NK-92 (cell line): ENCODE measurements around the gene SCRG1.

Experiments
- DNase-seq: peaks from one replicate; lab custom pipeline; 2025; ENCODE audit not compliant: unreplicated experiment; lab: John Stamatoyannopoulos, UW

The SCRG1 gene

DNA sequence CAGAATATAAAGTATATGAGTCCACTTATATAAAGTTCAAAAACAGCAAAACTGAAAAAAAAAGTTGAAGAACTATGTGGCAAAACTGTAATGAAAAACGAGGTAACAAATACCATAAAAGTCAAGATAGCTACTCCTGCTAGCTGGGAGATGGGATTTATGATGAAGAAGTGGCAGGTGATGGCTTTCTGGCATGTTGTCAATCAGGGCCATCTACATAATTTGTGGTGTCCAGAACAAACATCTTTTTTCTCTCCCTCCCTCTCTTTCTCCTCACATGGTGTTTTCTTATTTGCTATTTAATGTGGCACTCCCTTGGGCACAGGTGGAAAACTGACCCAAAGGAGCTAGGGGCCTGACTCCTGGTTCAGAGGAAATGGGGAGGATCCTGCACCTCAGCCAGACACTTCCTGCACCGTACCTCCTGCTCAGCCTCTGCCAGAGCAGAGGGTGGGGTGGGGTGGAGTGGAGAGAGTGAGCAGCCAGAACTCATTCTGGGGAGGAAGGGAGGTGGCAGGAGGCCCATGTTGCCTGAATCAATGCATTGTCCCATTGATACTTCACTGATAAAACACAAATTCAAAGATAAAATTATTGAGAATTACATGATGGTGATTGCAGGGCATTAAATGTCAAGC lies 33.4 kb downstream of the SCRG1 start:
- no peak for DNase-seq

DNA sequence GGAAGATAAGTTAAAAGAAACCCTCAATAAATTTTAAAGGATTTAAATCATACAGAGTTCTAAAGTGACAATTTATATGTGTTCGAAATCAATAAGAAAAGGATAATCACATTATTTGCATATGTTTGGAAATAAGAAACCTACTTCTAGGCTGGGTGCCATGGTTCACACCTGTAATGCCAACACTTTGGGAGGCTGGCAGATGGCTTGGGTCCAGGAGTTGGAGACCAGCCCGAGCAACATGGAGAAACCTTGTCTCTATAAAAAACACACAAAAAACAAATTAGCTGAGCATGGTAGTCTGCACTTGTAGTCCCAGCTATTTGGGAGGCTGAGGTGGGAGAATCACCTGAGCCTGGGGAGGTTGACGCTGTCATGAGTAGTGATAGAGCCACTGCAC lies 36.2 kb downstream of the SCRG1 start:
- DNase-seq = no peak

DNA sequence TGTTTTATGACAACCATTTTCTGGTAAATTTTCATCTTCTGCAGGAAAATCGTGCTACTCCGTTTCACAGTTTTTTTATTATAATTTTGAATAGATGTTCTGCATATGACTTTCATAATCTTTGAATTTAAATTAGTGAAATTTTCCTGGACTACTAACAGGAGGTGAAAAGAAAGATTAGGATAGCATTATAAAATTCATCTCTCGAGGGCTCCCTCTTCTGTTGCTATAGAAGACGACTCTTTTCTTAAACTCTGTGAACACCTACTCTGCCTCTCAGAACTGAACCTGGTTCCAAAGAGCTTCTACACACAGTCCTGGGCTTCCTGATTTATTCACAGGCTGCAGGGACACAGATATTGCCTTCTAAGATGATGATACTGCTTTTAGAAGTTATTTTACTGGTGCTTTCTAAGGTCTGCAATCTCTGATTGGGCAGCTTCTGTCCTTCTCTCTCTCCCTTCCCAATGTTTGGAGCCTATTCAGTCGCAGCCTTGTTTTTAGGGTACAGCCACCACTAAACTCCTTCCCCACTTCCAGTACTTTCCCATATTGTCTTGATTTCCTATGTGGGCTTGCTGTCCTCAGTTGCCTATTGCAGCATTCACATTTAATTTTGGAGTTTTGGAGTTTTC lies 38.2 kb downstream of the SCRG1 start:
- no peak for DNase-seq

DNA sequence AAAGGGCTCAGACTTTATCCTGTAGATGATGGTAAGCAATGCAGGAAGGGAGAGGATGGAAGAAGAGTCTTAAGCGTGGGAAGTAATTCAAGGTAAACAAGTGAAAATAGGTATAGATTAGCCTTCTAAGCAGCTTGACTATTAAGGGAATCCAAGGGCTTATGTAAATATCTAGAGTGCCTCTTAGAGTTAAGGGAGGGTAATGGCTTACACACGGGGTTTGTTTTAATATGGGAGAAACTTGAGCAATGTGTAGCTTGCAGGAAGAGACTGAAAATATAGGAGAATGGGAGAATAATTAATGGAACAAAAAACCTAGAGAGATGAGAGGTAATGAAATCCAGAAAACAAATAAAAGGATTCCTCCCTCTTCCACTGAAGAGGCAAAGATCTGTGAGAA lies 41.0 kb downstream of the SCRG1 start:
- no peak for DNase-seq

DNA sequence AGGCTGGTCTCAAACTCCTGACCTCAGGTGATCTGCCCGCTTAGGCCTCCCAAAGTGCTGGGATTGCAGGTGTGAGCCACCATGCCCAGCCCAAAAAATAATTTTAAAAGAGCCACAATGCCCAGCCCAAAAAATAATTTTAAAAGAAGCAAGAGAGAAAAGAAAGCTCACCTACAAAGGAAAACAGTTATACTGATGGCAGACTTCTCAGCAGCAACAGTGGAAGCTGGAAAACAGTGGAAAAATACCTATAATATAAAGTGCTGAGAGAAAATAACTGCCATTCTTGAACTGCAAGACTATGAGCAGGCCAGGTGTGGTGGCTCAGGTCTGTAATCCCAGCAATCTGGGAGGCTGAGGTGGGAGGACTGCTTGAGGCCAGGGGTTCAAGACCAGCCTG lies 51.4 kb downstream of the SCRG1 start:
- DNase-seq = no peak

DNA sequence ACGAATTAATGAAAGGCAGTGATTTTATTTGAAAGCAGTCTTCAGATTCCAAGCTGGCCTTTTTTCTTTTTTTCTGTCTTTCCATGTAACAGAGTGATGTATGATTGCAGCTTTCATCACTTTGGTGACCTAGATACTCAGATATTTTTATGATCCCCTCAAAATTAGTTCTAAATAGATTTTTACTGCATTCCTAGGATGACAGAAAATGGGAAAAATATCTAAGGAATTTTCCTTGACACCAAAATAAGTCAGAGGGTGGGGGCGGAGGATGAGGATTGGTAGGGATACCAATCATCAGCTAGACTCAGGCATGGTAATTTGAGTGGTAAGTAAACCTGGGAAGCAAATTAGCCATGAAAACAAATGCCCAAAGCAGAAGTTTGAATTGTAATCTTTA lies 52.8 kb downstream of the SCRG1 start:
- DNase-seq = no peak

DNA sequence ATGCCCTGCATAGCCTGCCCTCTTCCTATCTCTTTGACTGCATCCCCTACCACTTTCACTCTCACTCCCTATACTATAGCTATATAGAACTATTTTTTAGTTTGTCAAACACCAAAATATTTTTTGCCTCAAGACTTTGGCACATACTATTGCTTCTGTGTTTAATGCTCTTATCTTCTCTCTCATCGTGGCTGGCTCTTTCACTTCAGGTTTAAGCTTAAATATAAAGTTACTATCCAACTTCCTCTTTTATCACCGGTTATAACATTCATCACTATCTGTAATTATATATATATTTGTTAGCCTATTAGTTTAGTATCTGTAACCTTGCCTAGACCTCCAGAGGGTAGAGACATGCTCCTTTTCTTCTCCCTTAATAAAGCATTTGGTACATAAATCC lies 53.3 kb downstream of the SCRG1 start:
- DNase-seq = no peak

DNA sequence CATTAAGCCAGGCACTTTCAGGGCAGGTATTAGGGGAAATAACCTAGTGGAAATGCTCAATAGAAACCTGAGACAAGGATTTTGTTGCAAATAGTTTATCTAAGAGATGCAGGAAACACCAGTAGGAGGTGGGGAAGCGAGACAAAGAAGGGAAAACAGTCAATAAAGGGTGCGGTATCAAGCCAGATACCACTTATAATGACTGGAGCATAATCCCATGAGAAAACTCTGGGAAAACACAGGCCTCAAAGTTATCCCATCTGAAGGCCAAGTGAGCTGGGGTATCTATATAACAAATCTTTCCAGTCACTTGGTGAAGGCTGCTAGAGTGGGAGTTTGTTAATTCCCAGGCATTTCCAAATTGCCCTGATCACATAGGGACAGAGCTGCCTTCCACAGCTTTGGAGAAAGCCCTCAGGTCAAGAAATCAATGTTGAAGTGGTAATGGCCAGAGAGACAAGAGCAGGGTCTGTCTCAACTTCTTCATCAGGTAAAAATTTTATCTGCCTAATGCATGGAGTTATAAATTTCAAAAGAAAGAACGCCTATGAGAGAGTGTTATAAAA lies 55.0 kb downstream of the SCRG1 start:
- DNase-seq = no peak

DNA sequence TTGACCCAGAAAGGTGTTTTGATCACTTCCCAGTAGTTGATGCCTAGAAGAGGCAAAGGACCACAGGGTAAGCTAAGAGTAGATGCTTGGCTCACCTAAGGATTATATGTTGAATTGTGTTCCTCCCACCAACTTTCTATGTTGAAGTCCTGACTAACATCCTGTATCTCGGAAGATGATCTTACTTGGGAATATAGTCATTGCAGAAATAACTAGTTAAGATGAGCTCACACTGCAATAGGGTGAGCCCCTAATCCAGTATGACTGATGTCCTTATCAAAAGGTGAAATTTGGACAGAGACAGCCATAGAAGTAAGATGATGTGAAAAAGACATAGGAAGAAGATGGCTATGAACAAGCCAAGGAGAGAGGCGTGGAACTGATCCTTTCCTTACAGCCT lies 61.5 kb downstream of the SCRG1 start:
- no peak for DNase-seq

DNA sequence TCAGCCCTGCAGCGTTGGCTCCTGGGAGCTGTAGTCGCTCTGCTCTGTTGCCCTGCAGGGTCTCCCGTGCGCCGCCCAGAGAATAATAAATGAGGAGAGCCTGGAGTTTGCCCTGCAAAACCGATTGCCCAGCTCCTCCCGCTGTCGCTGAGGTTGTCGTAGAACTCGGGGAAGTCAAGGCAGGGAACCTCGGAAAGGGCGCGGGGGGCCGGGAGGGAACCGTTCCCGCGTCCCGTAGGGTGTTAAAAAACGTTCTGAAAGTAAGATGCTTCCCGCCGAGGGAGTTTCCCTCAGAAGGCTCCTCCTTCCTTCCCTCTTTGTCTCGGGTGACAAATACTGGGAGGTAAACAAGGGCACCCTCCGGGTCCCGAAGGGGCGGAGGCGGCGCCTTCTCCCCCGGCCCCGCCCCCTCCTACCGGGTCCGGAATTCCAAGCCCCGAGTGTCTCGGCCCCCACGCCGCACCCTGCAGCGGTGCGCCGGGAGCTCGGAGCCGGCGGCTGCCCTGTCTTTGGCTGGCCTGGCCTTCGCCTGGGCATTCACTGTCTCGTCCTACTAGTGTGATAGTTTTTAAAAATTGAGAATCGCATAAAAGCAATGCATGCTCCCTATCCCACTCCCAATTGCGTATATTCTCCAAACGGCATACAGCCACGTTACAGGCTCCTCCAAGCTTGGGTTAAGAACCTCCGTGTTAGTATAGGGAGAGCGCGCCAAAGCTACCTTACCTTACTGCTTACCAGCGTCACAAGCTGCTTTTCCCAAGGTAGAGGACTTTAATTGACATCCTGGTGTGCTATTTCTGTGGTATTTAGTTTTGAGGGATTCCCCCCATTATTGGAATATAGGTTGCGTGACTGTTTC lies 63.8 kb downstream of the SCRG1 start:
- no peak for DNase-seq
